NCI-H2227 (cell line): ENCODE results near the gene OGFR.
"Not testable (repeated sequence)": the region's sequence is repeated elsewhere in the genome, so short reads cannot be mapped to it uniquely, and the experiment has no call there.

Experiments
- DNase-seq: peaks from one replicate; lab custom pipeline; 2025; ENCODE audit not compliant: unreplicated experiment; lab: John Stamatoyannopoulos, UW

OGFR gene

DNA sequence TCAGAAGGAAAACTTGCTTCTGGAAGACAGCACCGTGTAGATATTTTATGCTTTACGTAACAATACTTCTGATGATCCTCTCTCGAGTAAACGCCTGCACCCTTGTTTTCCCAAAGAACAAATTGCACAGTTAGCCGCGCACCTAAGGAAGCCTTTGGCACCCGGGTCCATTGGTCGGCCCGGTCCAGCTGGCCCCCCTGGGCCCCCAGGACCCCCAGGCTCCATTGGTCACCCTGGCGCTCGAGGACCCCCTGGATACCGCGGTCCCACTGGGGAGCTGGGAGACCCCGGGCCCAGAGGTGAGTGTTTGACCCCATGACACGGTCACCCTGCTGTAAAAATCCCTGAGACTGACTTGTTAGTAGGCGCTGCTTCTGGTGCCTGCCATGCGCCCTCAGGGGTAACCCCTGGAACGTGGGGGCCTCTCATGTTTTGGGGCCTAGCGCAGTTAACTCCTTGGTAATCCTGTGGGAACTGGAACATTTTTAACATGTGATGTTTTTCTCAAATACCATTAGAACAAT, 32.4 kb downstream of the OGFR start:
- no peak for DNase-seq

DNA sequence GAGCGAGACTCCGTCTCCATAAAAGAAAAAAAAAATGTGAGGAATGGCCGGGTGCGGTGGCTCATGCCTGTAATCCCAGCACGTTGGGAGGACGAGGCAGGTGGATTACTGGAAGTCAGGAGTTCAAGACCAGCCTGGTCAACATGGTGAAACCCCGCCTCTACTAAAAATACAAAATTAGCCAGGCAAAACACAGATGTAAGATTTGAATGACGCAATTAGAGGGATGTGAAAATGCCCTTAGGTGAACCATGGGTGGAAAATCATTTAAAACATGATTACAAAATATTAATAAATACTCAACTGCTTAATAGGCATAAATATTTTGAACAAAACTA, 33.1 kb downstream of the OGFR start:
- no peak for DNase-seq

GRCh38 chr20:62838128-62838891, 33.7 kb downstream of the OGFR start:
- no peak for DNase-seq

DNA sequence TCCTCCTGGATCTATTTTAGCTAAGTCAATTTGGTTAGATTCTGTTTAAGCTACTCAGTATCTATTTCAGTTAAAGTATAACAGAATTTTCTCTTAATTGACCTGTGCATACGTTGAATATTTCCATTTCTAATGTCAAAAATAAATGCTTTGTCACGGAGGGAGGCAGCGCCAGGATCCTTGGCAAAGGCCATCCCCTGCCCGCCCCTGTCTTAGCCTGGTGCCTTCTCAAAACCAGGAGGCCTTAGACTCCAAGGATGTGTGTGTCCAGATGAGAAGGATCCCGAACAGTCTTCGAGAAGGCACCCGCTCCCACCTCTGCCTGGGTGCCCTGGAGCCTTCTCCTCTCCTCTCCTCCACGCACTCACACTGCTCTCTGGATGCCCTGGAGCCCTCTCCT, 34.6 kb downstream of the OGFR start:
- no peak for DNase-seq

DNA sequence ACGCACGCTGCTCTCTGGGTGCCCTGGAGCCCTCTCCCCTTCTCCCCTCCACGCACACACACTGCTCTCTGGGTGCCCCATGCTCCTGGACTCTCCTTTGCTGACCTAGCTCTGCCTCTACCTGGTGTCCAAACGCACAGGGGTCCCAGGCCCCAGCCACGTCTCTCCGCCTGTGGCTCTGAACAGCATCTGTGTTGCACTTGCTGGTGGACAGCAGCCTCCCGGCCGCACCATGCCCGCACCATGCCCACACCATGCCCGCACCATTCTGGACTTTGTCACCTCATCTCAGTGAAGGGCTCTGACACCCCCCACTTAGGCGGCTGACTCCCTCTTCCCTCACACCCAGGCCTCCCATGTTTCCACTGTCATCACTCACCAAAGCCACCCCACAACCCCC, 35.2 kb downstream of the OGFR start:
- DNase-seq, result no peak

- no peak for DNase-seq
Observed at GRCh38 chr20:62840244-62841197, 35.9 kb downstream of the OGFR start.

- no peak for DNase-seq
Observed at GRCh38 chr20:62841705-62842212, 37.1 kb downstream of the OGFR start.

DNA sequence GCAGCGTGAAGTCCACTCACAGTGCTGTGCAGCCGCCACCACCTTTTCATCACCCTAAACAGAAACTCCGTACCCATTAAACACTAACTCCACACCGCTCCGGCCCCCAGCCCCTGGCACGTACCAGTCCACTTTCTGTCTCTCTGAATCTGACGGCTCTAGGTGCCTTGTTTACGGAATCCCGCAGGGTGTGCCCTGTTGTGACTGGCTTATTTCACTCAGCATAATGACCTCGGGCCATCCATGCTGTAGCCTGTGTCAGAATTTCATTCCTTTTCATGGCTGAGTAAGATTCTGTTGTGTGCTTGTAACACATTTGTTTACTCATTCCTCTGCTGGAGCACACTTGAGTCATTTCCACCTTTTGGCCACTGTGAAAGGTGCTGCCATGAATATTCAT, 39.0 kb downstream of the OGFR start:
- DNase-seq, result no peak

GRCh38 chr20:62844182-62844581, 39.5 kb downstream of the OGFR start:
- no peak for DNase-seq

GRCh38 chr20:62845416-62846160, 41.0 kb downstream of the OGFR start:
- no peak for DNase-seq

DNA sequence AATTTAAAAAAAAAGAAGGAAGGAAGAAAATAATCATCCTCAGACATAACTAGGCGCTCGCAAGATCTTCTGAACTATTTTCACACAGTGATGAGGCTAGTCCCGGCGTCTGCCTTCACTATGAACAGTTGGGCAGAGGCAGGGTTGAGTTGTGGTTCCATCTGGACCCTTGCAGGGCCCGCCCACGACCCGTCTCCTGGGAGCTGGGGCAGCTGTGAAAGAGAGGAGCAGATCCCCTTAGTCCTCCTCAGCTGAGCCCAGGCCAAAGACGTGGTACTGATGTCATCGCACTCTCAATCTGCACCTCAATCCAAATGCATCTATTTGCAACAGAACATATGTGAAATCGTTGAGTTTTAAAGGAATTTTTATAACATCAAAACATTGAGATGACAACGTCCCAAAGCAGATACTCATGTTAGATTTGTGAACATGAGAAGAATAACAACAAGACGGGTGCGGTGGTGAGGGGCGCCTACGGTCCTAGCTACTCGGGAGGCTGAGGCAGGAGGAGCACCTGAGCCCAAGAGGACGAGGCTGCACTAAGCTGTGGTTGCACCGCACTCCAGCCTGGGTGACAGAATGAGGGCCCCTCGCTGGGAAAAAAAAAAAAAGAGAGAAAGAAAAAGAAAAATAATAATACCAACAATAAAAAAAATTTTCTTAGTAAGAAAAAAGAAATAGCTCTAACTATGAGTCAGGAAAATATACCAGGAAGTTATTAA, 41.7 kb downstream of the OGFR start:
- no peak for DNase-seq

DNA sequence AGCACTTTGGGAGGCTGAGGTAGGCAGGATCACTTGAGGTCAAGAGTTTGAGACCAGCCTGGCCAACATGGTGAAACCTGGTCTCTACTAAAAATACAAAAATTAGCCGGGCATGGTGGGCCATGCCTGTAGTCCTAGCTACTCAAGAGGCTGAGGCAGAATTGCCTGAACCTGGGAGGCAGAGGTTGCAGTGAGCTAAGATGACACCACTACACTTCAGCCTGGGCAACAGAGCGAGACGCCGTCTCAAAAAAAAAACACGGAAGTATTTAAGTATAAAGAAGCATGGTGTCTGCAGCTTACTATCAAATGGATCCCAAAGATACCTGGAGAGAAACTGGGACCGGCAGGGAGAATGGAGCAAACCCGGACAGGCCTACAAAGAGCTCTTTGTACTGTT, 44.3 kb downstream of the OGFR start:
- not testable (repeated sequence) for DNase-seq

DNA sequence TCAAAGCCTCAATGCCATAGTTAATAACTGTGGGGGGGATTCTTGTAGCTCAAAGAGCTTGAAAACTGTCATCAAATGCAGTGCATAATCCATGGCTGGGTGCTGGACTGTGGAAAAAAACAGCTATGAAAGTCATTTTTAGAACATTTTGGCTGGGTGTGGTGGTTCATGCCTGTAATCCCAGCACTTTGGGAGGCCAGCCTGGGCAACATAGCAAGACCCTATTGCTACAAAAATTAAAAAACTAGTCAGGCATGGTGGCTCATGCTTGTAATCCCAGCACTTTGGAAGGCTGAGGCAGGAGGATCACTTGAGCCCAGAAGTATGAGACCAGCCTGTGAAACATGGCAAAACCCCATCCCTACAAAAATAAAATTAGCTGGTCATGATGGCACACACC, 44.8 kb downstream of the OGFR start:
- DNase-seq, result no peak

GRCh38 chr20:62850333-62850974, 45.8 kb downstream of the OGFR start:
- peak; percentile 28 for DNase-seq

- no peak for DNase-seq
Observed at GRCh38 chr20:62852196-62852595, 47.6 kb downstream of the OGFR start.

- DNase-seq, result no peak
Observed at GRCh38 chr20:62852841-62853240, 48.2 kb downstream of the OGFR start.

DNA sequence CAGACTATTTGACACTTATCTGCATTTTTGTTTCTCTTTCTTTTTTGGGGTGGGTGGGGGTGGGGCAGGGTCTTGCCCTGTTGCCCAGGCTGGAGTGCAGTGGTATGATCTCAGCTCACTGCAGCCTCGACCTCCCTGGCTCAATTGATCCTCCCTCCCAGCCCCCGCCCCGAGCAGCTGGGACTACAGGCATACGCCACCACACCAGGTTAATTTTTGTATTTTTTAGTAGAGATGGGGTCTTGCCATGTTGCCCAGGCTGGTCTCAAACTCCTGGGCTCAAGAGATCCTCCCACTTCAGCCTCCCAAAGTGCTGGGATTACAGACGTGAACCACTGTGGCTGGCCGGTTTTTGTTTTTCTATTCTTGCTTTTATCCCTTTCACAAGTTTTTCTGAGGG, 48.7 kb downstream of the OGFR start:
- not testable (repeated sequence) for DNase-seq

GRCh38 chr20:62854121-62854520, 49.5 kb downstream of the OGFR start:
- DNase-seq, result no peak

- no peak for DNase-seq
Observed at GRCh38 chr20:62855120-62855519, 50.5 kb downstream of the OGFR start.
